Measurements from ENCODE around the gene SORL1.
"Not testable (repeated sequence)": the region's sequence is repeated elsewhere in the genome, so short reads cannot be mapped to it uniquely, and the experiment has no call there.

Gene SORL1

GRCh38 chr11:121479698-121480238, 27.7 kb downstream of the SORL1 start:
- DNase-seq, result no peak

GRCh38 chr11:121481484-121482230, 29.5 kb downstream of the SORL1 start:
- peak; percentile 41 for DNase-seq

GRCh38 chr11:121482231-121483129, 30.4 kb downstream of the SORL1 start:
- peak; percentile 60 for DNase-seq

GRCh38 chr11:121483805-121484480, 31.8 kb downstream of the SORL1 start:
- DNase-seq, result no peak

GRCh38 chr11:121485216-121485615, 33.1 kb downstream of the SORL1 start:
- no peak for DNase-seq

GRCh38 chr11:121486054-121486453, 33.9 kb downstream of the SORL1 start:
- DNase-seq, result no peak

GRCh38 chr11:121487191-121487590, 35.1 kb downstream of the SORL1 start:
- DNase-seq, result no peak

- no peak for DNase-seq
Measured at GRCh38 chr11:121488170-121488569, 36.1 kb downstream of the SORL1 start.

- DNase-seq, result no peak
Measured at GRCh38 chr11:121488641-121489040, 36.5 kb downstream of the SORL1 start.

GRCh38 chr11:121489823-121490222, 37.7 kb downstream of the SORL1 start:
- DNase-seq, result no peak

- DNase-seq, result peak; percentile 77
Measured at GRCh38 chr11:121494355-121495099, 42.4 kb downstream of the SORL1 start.

- no peak for DNase-seq
Measured at GRCh38 chr11:121497176-121497998, 45.3 kb downstream of the SORL1 start.

GRCh38 chr11:121499405-121499804, 47.3 kb downstream of the SORL1 start:
- DNase-seq, result no peak

GRCh38 chr11:121500275-121500674, 48.2 kb downstream of the SORL1 start:
- DNase-seq, result no peak

- no peak for DNase-seq
Measured at GRCh38 chr11:121500717-121501116, 48.6 kb downstream of the SORL1 start.

GRCh38 chr11:121503051-121503450, 50.9 kb downstream of the SORL1 start:
- DNase-seq, result no peak

GRCh38 chr11:121506237-121506636, 54.1 kb downstream of the SORL1 start:
- DNase-seq, result not testable (repeated sequence)

GRCh38 chr11:121508449-121508848, 56.3 kb downstream of the SORL1 start:
- DNase-seq, result no peak

- no peak for DNase-seq
Measured at GRCh38 chr11:121510438-121510837, 58.3 kb downstream of the SORL1 start.

GRCh38 chr11:121512468-121513465, 60.7 kb downstream of the SORL1 start:
- DNase-seq, result no peak

Measured in stimulated activated CD4-positive, alpha-beta T cell treated with anti-CD3 and anti-CD28 coated beads, Interleukin-15, amount 100 ng/mL, for 24 hours (primary cell).